GM21381 (cell line): ENCODE results near the gene LAMA1.
"Not testable (repeated sequence)": the region's sequence is repeated elsewhere in the genome, so short reads cannot be mapped to it uniquely, and the experiment has no call there.

Experiments used
- ATAC-seq: cut with Tn5 transposase; IDR thresholded peaks from one replicate; pipeline ENCODE4 v1.9.1; 2021; ENCODE audit warnings: mild to moderate bottlenecking, moderate library complexity; ENCODE audit not compliant: unreplicated experiment

LAMA1 gene

GRCh38 chr18:6955304-6955703, 162.3 kb downstream of the LAMA1 start:
- ATAC-seq: no peak

GRCh38 chr18:6954501-6954900, 163.1 kb downstream of the LAMA1 start:
- no peak for ATAC-seq

GRCh38 chr18:6951336-6952090, 166.1 kb downstream of the LAMA1 start:
- no peak for ATAC-seq

- ATAC-seq: no peak
These were observed 167.0 kb downstream of the LAMA1 start for GRCh38 chr18:6950641-6951040.

GRCh38 chr18:6949800-6950586, 167.6 kb downstream of the LAMA1 start:
- no peak for ATAC-seq

GRCh38 chr18:6948281-6949055, 169.1 kb downstream of the LAMA1 start:
- ATAC-seq: no peak

GRCh38 chr18:6947338-6948030, 170.1 kb downstream of the LAMA1 start:
- ATAC-seq: no peak

GRCh38 chr18:6943143-6943542, 174.5 kb downstream of the LAMA1 start:
- ATAC-seq: no peak

GRCh38 chr18:6942742-6943141, 174.9 kb downstream of the LAMA1 start:
- ATAC-seq: no peak

GRCh38 chr18:6941996-6942395, 175.6 kb downstream of the LAMA1 start:
- no peak for ATAC-seq

GRCh38 chr18:6940451-6940850, 177.1 kb downstream of the LAMA1 start:
- ATAC-seq: no peak

GRCh38 chr18:6939972-6940371, 177.6 kb downstream of the LAMA1 start:
- no peak for ATAC-seq

- not testable (repeated sequence) for ATAC-seq
These were observed 179.2 kb downstream of the LAMA1 start for GRCh38 chr18:6938403-6938802.

GRCh38 chr18:6938003-6938402, 179.6 kb downstream of the LAMA1 start:
- ATAC-seq: no peak

- no peak for ATAC-seq
These were observed 182.7 kb downstream of the LAMA1 start for GRCh38 chr18:6934859-6935258.

- ATAC-seq: no peak
These were observed 188.1 kb downstream of the LAMA1 start for GRCh38 chr18:6929370-6930102.

GRCh38 chr18:6928359-6928758, 189.2 kb downstream of the LAMA1 start:
- ATAC-seq: no peak

- no peak for ATAC-seq
These were observed 190.4 kb downstream of the LAMA1 start for GRCh38 chr18:6927153-6927552.

GRCh38 chr18:6923220-6923619, 194.4 kb downstream of the LAMA1 start:
- no peak for ATAC-seq

GRCh38 chr18:6921571-6921970, 196.0 kb downstream of the LAMA1 start:
- ATAC-seq: no peak
